Immature natural killer cell (primary cell): ENCODE data around the gene FHIT. TPM values are rescaled to one million over a fixed set of nuclear protein-coding genes. Genes with fewer than 3 reads are reported as not detected.
"Not testable (repeated sequence)": the region's sequence is repeated elsewhere in the genome, so short reads cannot be mapped to it uniquely, and the experiment has no call there.

Experiments used
- DNase-seq, 3 donors: peaks; one replicate each; pipeline ENCODE4 v3.0.0; 2022; ENCODE audit warnings: mixed read lengths in 1 of 3
- H3K27ac Mint-ChIP-seq, 6 donors: one replicate each; pipeline ENCODE4 v1.8.0; 2020; ENCODE audit warnings: mixed read lengths in 6 of 6, mild to moderate bottlenecking in 5 of 6, inconsistent platforms in 4 of 6, moderate library complexity in 3 of 6
- H3K27me3 Mint-ChIP-seq, 3 donors: one replicate each; pipeline ENCODE4 v1.8.0; 2020 to 2021; ENCODE audit warnings: low read depth in 3 of 3, mild to moderate bottlenecking in 3 of 3, mixed read lengths in 3 of 3, moderate library complexity in 3 of 3, inconsistent platforms in 1 of 3
- H3K36me3 Mint-ChIP-seq, 3 donors: one replicate each; pipeline ENCODE4 v1.8.0; 2020; ENCODE audit warnings: mixed read lengths in 3 of 3, inconsistent platforms in 2 of 3, mild to moderate bottlenecking in 2 of 3
- H3K4me1 Mint-ChIP-seq, 2 donors: one replicate each; pipeline ENCODE4 v1.8.0; 2020; ENCODE audit warnings: inconsistent platforms in 2 of 2, mild to moderate bottlenecking in 2 of 2, mixed read lengths in 2 of 2, moderate library complexity in 1 of 2
- H3K4me3 Mint-ChIP-seq, 5 donors: one replicate each; pipeline ENCODE4 v1.8.0; 2020; ENCODE audit warnings: mild to moderate bottlenecking in 5 of 5, mixed read lengths in 5 of 5, inconsistent platforms in 3 of 5, moderate library complexity in 3 of 5
- H3K9me3 Mint-ChIP-seq, 6 donors: one replicate each; pipeline ENCODE4 v1.8.0; 2020; ENCODE audit warnings: mild to moderate bottlenecking in 6 of 6, mixed read lengths in 6 of 6, inconsistent platforms in 4 of 6, moderate library complexity in 3 of 6
- polyA plus RNA-seq, 3 donors: library from polyadenylated mRNA; unstranded; fragments of 300-500 nt; fragmentation: Illumina TruSeq; gene quantifications; one replicate each; pipeline ENCODE4 v1.2.3, GENCODE V29; 2021

The FHIT gene
- polyA plus RNA-seq, 3 donors from 2014 or later = 2.5 to 8.8 (median 3.9) TPM

- Mint-ChIP-seq H3K27me3 (peaks cover 0 to 2% (median 0%) of the 10 kb centered on the region in 3 donors), H3K27ac (no peak overlapping the region), H3K4me3 (no peak overlapping the region), H3K4me1 (no peaks in the 10 kb centered on the region), H3K36me3 (peaks cover 0 to 3% (median 0%) of the 10 kb centered on the region in 3 donors), H3K9me3 (peaks cover 0 to 8% (median under 1%) of the 10 kb centered on the region in 6 donors)
- no peak for DNase-seq
These were observed 177.6 kb downstream of the FHIT start for GRCh38 chr3:61073566-61074165.

GRCh38 chr3:61068084-61068483, 183.2 kb downstream of the FHIT start:
- H3K4me1 Mint-ChIP-seq = peaks cover 2 to 20% of the 10 kb centered on the region in 2 donors
- DNase-seq = no peak
- H3K27me3 Mint-ChIP-seq = peaks cover 0 to 2% (median 0%) of the 10 kb centered on the region in 3 donors
- no peak overlapping the region for H3K27ac Mint-ChIP-seq
- H3K9me3 Mint-ChIP-seq = peaks cover 0 to 19% (median 2%) of the 10 kb centered on the region in 6 donors
- peaks cover 0 to 3% (median 0%) of the 10 kb centered on the region in 3 donors for H3K36me3 Mint-ChIP-seq
- H3K4me3 Mint-ChIP-seq = no peak overlapping the region

GRCh38 chr3:61066800-61067199, 184.5 kb downstream of the FHIT start:
- no peak overlapping the region for H3K27ac Mint-ChIP-seq
- H3K36me3 Mint-ChIP-seq = peaks cover 0 to 3% (median 0%) of the 10 kb centered on the region in 3 donors
- H3K4me3 Mint-ChIP-seq = peak overlapping the region in 1 of 5 donors; percentile 21
- DNase-seq = no peak
- peaks cover 0 to 2% (median 0%) of the 10 kb centered on the region in 3 donors for H3K27me3 Mint-ChIP-seq
- H3K4me1 Mint-ChIP-seq = peaks cover 2 to 20% of the 10 kb centered on the region in 2 donors
- H3K9me3 Mint-ChIP-seq = peaks cover 0 to 21% (median 1%) of the 10 kb centered on the region in 6 donors

- not testable (repeated sequence) for H3K27ac Mint-ChIP-seq, DNase-seq, H3K4me3 Mint-ChIP-seq, H3K36me3 Mint-ChIP-seq, H3K27me3 Mint-ChIP-seq
- H3K4me1 Mint-ChIP-seq = peaks cover 2 to 20% of the 10 kb centered on the region in 2 donors
- H3K9me3 Mint-ChIP-seq = peaks cover 0 to 21% (median 2%) of the 10 kb centered on the region in 6 donors
These were observed 185.0 kb downstream of the FHIT start for GRCh38 chr3:61066222-61066621.

- DNase-seq = no peak
- Mint-ChIP-seq H3K4me3 (no peak overlapping the region), H3K27me3 (peaks cover 0 to 2% (median 0%) of the 10 kb centered on the region in 3 donors), H3K4me1 (peaks cover 2 to 20% of the 10 kb centered on the region in 2 donors), H3K9me3 (peaks cover 0 to 21% (median 2%) of the 10 kb centered on the region in 6 donors), H3K27ac (no peak overlapping the region), H3K36me3 (peaks cover 0 to 3% (median 0%) of the 10 kb centered on the region in 3 donors)
These were observed 185.7 kb downstream of the FHIT start for GRCh38 chr3:61065451-61066011.

GRCh38 chr3:61061092-61061723, 190.0 kb downstream of the FHIT start:
- H3K9me3 Mint-ChIP-seq = peaks cover 0 to 12% (median 1%) of the 10 kb centered on the region in 6 donors
- no peaks in the 10 kb centered on the region for H3K27me3 Mint-ChIP-seq
- H3K4me1 Mint-ChIP-seq = peaks cover 2 to 8% of the 10 kb centered on the region in 2 donors

GRCh38 chr3:61060411-61060861, 190.8 kb downstream of the FHIT start:
- peaks cover 0 to 8% (median 1%) of the 10 kb centered on the region in 6 donors for H3K9me3 Mint-ChIP-seq
- H3K4me3 Mint-ChIP-seq = no peak overlapping the region
- no peaks in the 10 kb centered on the region for H3K27me3 Mint-ChIP-seq
- no peaks in the 10 kb centered on the region for H3K36me3 Mint-ChIP-seq
- no peak overlapping the region for H3K27ac Mint-ChIP-seq
- peaks cover 0 to under 1% of the 10 kb centered on the region in 2 donors for H3K4me1 Mint-ChIP-seq
- no peak for DNase-seq

More at GRCh38 chr3:61061092-61061723, 190.0 kb downstream of the FHIT start:
- Mint-ChIP-seq H3K27ac (no peak overlapping the region), H3K36me3 (no peaks in the 10 kb centered on the region), H3K4me3 (no peak overlapping the region)
- no peak for DNase-seq

GRCh38 chr3:61058836-61059235, 192.4 kb downstream of the FHIT start:
- no peak for DNase-seq
- Mint-ChIP-seq H3K9me3 (peaks cover 0 to 7% (median 2%) of the 10 kb centered on the region in 6 donors), H3K4me1 (no peaks in the 10 kb centered on the region)

GRCh38 chr3:61057464-61057863, 193.8 kb downstream of the FHIT start:
- Mint-ChIP-seq H3K27ac (no peak overlapping the region), H3K36me3 (no peaks in the 10 kb centered on the region), H3K4me3 (no peak overlapping the region), H3K27me3 (no peaks in the 10 kb centered on the region), H3K4me1 (no peaks in the 10 kb centered on the region), H3K9me3 (peaks cover 0 to 4% (median 0%) of the 10 kb centered on the region in 6 donors)
- no peak for DNase-seq

More at GRCh38 chr3:61058836-61059235, 192.4 kb downstream of the FHIT start:
- H3K4me3 Mint-ChIP-seq = no peak overlapping the region
- no peaks in the 10 kb centered on the region for H3K27me3 Mint-ChIP-seq
- H3K36me3 Mint-ChIP-seq = no peaks in the 10 kb centered on the region
- no peak overlapping the region for H3K27ac Mint-ChIP-seq

- Mint-ChIP-seq H3K4me1 (no peaks in the 10 kb centered on the region), H3K4me3 (no peak overlapping the region), H3K27ac (no peak overlapping the region), H3K9me3 (peaks cover 0 to 3% (median 0%) of the 10 kb centered on the region in 6 donors), H3K36me3 (no peaks in the 10 kb centered on the region), H3K27me3 (no peaks in the 10 kb centered on the region)
- DNase-seq = no peak
These were observed 195.8 kb downstream of the FHIT start for GRCh38 chr3:61055447-61055846.

- Mint-ChIP-seq H3K4me1 (no peaks in the 10 kb centered on the region), H3K27ac (no peak overlapping the region), H3K4me3 (no peak overlapping the region), H3K27me3 (no peaks in the 10 kb centered on the region), H3K9me3 (peaks cover 0 to 5% (median 2%) of the 10 kb centered on the region in 6 donors), H3K36me3 (no peaks in the 10 kb centered on the region)
- DNase-seq = no peak
These were observed 197.3 kb downstream of the FHIT start for GRCh38 chr3:61053781-61054496.

- DNase-seq = no peak
- Mint-ChIP-seq H3K27ac (no peak overlapping the region), H3K27me3 (no peaks in the 10 kb centered on the region), H3K4me1 (no peaks in the 10 kb centered on the region), H3K9me3 (peaks cover 0 to 12% (median 3%) of the 10 kb centered on the region in 6 donors), H3K36me3 (no peaks in the 10 kb centered on the region), H3K4me3 (no peak overlapping the region)
These were observed 198.4 kb downstream of the FHIT start for GRCh38 chr3:61052851-61053250.

- Mint-ChIP-seq H3K4me3 (no peak overlapping the region), H3K36me3 (no peaks in the 10 kb centered on the region)
These were observed 199.6 kb downstream of the FHIT start for GRCh38 chr3:61051666-61052065.

More at GRCh38 chr3:61051666-61052065, 199.6 kb downstream of the FHIT start:
- DNase-seq = no peak
- H3K27ac Mint-ChIP-seq = no peak overlapping the region
- peaks cover 0 to 20% (median 5%) of the 10 kb centered on the region in 6 donors for H3K9me3 Mint-ChIP-seq
- H3K27me3 Mint-ChIP-seq = no peaks in the 10 kb centered on the region
- H3K4me1 Mint-ChIP-seq = no peaks in the 10 kb centered on the region
